Neural cell (in vitro differentiated cells): ENCODE results near the gene ZNF483.

Experiments used
- CTCF ChIP-seq: fragments of 450-650 bp; IDR thresholded peaks from 2 replicates; pipeline ENCODE4 v1.5.1; 2014; ENCODE audit warnings: antibody characterized with exemption, mild to moderate bottlenecking, moderate library complexity; ENCODE audit not compliant: poor library complexity, severe bottlenecking
- EP300 ChIP-seq: fragments of 450-650 bp; conservative IDR thresholded peaks from 2 replicates; pipeline ENCODE4 v1.6.1; 2014; ENCODE audit warnings: antibody characterized with exemption, mild to moderate bottlenecking, moderate library complexity; ENCODE audit not compliant: poor library complexity, severe bottlenecking
- EZH2 ChIP-seq: fragments of 200-600, 300-800 bp; shearing (Covaris generic), sonication (generic); IDR thresholded peaks from 2 replicates; pipeline ENCODE4 v1.6.1; 2014; ENCODE audit warnings: antibody characterized with exemption, low read length, borderline replicate concordance, mild to moderate bottlenecking; ENCODE audit not compliant: insufficient read depth, poor library complexity, severe bottlenecking
- POLR2AphosphoS5 ChIP-seq: IDR thresholded peaks from 2 replicates; pipeline ENCODE4 v1.6.1; 2012

- TF ChIP-seq EZH2, result no peak
- TF ChIP-seq CTCF, result no peak
- TF ChIP-seq POLR2AphosphoS5, result no peak
- TF ChIP-seq EP300, result no peak
Observed at GRCh38 chr9:111598733-111599091, 73.7 kb downstream of the ZNF483 start.
